GM19328 (cell line): Measurements from ENCODE around the gene DERL3.

ENCODE experiments used
- ATAC-seq: cut with Tn5 transposase; IDR thresholded peaks from one replicate; pipeline ENCODE4 v1.9.1; 2021; ENCODE audit warnings: mild to moderate bottlenecking, moderate library complexity; ENCODE audit not compliant: unreplicated experiment

The DERL3 gene

GRCh38 chr22:23832226-23833016, 6.4 kb downstream of the DERL3 start:
- ATAC-seq = no peak

- no peak for ATAC-seq
Measured at GRCh38 chr22:23831781-23832180, 7.0 kb downstream of the DERL3 start.

DNA sequence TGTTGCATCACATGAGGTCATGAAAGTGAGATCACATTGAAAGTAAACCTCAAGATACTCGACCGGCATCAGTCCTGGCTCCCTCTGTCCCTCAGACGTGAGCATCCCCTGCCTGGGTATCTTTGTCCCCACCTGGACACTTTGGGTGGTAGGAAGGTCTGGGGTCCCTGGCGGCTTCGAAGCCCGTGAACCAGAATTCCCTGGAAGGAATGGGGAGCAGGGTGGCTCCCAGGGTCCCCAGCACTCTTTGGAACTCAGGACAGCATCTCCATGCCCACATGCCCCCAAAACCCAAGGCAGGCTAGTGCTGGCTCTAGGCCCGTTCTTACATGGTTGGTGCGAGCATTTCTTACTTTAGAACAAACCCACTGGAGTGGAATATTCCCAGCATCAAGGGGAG, 7.5 kb downstream of the DERL3 start:
- no peak for ATAC-seq

DNA sequence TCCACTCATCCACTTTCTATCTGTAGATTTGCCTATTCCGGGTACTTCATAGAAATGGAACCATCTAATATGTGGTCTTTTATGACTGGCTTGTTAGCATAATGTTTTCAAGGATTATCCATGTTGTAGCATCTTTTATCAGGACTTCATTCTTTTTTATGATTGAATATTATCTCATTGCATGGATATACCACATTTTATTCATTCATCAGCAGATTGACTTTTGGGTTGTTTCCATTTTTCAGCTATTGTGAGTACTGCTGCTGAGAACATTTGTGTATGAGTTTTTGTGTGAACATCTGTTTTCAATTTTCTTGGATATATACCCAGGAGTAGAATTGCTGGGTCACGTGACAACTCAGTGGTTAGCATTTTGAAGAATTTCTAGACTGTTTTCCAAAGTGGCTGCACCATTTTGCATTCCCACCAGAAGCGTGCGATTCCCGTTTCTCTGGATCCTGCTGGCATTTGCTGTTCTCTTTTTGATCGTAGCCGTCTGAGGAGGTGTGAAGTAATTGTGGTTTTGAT, 8.9 kb downstream of the DERL3 start:
- no peak for ATAC-seq

GRCh38 chr22:23828800-23829680, 9.8 kb downstream of the DERL3 start:
- ATAC-seq = no peak

DNA sequence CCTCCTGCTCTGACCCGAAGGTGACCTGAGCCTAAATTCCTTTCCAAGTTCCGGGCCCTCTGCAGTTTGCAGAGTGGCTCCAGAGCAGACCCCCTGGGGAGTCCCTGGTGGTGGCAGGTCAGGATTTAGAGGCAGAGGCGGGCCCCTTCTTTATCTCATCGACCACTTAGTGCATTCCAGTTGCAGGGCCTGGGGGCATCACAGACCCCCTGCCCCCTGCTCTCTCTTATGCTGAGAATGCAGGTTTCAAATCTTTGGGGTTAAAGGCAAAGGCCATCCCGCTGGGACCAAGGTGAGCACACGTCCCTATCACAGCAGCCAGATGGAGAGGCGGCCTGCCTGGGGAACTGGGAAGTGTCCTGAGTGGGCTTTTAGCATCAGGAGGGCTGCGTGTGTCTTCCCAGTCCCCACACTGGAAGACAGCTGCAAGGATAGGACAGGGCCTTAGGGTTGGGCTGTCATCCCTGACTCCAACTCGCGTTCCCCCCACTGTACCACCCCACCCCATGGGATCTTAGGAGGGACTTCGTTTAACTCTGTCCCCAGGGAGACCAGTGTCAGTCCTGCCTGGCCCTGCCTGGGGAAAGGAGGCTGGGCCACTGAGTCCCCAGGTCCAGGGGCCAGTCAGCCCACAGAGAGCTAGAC, 11.3 kb downstream of the DERL3 start:
- ATAC-seq = no peak

- no peak for ATAC-seq
Measured at GRCh38 chr22:23826510-23827350, 12.1 kb downstream of the DERL3 start.

- no peak for ATAC-seq
Measured at GRCh38 chr22:23825246-23825905, 13.4 kb downstream of the DERL3 start.

GRCh38 chr22:23824476-23825245, 14.1 kb downstream of the DERL3 start:
- no peak for ATAC-seq

- ATAC-seq = no peak
Measured at GRCh38 chr22:23823331-23823791, 15.4 kb downstream of the DERL3 start.

- ATAC-seq = no peak
Measured at GRCh38 chr22:23822101-23822671, 16.6 kb downstream of the DERL3 start.

DNA sequence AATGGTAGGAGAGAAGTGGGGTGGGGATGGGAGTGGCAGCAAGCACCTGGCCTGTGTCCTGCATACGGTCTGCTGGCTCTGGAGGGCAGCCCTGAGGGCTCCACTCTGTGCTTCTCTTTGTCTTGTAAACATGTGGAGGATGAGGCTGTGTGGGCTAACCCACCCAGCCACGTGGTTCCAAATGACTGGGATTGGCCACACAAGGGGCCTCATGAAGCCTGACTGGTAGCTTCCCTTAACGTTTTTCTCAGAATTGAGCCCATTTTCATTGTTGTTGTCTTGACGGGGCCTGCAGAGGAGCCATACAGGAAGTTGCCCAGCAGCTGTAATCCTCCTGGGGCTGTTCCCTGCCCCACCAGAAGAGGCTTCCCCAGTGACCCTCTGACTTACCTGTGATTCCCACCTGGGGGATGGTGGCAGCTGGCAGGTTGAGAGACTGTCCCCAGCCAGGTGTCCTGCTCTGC, 18.0 kb downstream of the DERL3 start:
- no peak for ATAC-seq

GRCh38 chr22:23818541-23818940, 20.3 kb downstream of the DERL3 start:
- no peak for ATAC-seq

GRCh38 chr22:23817146-23817545, 21.7 kb downstream of the DERL3 start:
- no peak for ATAC-seq

- ATAC-seq = no peak
Measured at GRCh38 chr22:23816156-23816976, 22.4 kb downstream of the DERL3 start.

DNA sequence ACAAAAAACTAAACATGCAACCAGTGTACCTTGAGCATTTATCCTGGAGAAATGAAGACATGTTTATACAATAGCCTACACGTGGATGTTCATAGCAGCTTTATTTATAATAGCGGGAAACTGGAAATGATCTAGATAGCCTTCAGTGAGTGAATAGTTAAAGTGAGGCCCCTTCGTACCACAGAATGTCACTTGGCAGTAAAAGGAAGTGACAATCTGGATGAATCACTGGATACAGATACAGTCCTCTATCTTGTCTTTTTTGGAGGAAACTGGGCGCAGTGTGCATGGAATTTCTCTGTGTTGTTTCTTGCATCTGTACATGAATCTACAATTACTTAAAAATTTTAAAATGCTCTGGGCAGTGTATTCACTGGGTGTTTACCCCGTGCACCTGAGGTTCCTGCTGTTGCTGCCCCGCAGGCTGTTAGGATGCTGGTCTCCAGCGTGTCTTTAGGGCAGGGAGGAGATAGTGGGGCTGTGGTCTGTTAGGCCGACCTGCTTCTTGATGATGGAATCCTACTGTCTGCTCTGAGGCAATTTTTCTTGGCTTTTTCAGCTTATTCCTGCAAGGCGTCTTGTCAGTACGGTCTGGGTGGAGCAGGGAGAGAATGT, 23.2 kb downstream of the DERL3 start:
- no peak for ATAC-seq

DNA sequence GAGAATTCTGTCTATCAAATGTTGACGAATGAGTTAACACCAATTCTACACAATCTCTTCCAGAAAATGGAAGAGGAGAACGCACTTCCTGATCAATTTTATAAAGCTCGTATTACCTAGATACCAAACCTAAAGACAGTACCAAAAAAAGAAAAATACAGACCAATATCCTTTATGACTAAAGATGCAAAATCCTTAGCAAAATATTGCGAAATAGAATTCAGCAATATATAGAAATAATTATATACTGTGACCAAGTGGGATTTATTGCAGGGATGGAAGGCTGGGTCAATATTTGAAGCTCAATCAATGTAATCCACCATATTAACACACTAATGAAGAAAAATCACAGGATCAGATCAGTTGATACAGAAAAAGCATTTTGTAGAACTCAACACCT, 26.4 kb downstream of the DERL3 start:
- no peak for ATAC-seq
